NCI-H1436 treated with DMSO at 0.1 percent for 48 hours (cell line): ENCODE results near the gene GRM7.
"Not testable (repeated sequence)": the region's sequence is repeated elsewhere in the genome, so short reads cannot be mapped to it uniquely, and the experiment has no call there.

ENCODE experiments used
- DNase-seq: peaks from one replicate; lab custom pipeline; 2025; lab: John Stamatoyannopoulos, UW

GRM7 gene

GRCh38 chr3:6860954-6861624 is at the start of gene GRM7:
GRM7 (plus strand) TSS chr3:6861115.
- no peak for DNase-seq

- no peak for DNase-seq
Measured at GRCh38 chr3:6821411-6821810, 39.5 kb upstream of the GRM7 start.

GRCh38 chr3:6825524-6825923 is 35.4 kb upstream of the GRM7 start:
- DNase-seq: no peak

- no peak for DNase-seq
Measured at GRCh38 chr3:6827453-6827852, 33.5 kb upstream of the GRM7 start.

- DNase-seq: no peak
Measured at GRCh38 chr3:6844723-6845122, 16.2 kb upstream of the GRM7 start.

GRCh38 chr3:6854184-6854583 is 6.7 kb upstream of the GRM7 start:
- DNase-seq: no peak

GRCh38 chr3:6857510-6857909 is 3.4 kb upstream of the GRM7 start:
- DNase-seq: no peak

GRCh38 chr3:6860149-6860953 is 564 bp upstream of the GRM7 start:
- no peak for DNase-seq

GRCh38 chr3:6861625-6862000 is 698 bp downstream of the GRM7 start:
- DNase-seq: no peak

GRCh38 chr3:6862041-6862879 is 1.3 kb downstream of the GRM7 start:
- no peak for DNase-seq

- DNase-seq: no peak
Measured at GRCh38 chr3:6862880-6863195, 1.9 kb downstream of the GRM7 start.

GRCh38 chr3:6867269-6867668 is 6.4 kb downstream of the GRM7 start:
- DNase-seq: no peak

- no peak for DNase-seq
Measured at GRCh38 chr3:6878731-6879130, 17.8 kb downstream of the GRM7 start.

GRCh38 chr3:6912240-6912639 is 51.3 kb downstream of the GRM7 start:
- no peak for DNase-seq

GRCh38 chr3:6915898-6916297 is 55.0 kb downstream of the GRM7 start:
- DNase-seq: no peak

GRCh38 chr3:6921066-6921465 is 60.2 kb downstream of the GRM7 start:
- DNase-seq: peak; percentile 18

- DNase-seq: no peak
Measured at GRCh38 chr3:6921876-6922275, 61.0 kb downstream of the GRM7 start.

- DNase-seq: no peak
Measured at GRCh38 chr3:6928064-6928463, 67.1 kb downstream of the GRM7 start.

GRCh38 chr3:6929918-6930317 is 69.0 kb downstream of the GRM7 start:
- DNase-seq: no peak

GRCh38 chr3:6935418-6935817 is 74.5 kb downstream of the GRM7 start:
- DNase-seq: not testable (repeated sequence)

GRCh38 chr3:6935970-6936369 is 75.1 kb downstream of the GRM7 start:
- no peak for DNase-seq

- peak; percentile 1 for DNase-seq
Measured at GRCh38 chr3:6962801-6963200, 101.9 kb downstream of the GRM7 start.

GRCh38 chr3:6965881-6966280 is 105.0 kb downstream of the GRM7 start:
- no peak for DNase-seq
